ENCODE results near the gene TBC1D2B.

The TBC1D2B gene

GRCh38 chr15:78077053-78077870 lies at the start of gene TBC1D2B:
Gene TBC1D2B, minus strand, starts transcription at chr15:78077711. Its CDS starts 59 bp downstream, at chr15:78077652.
- DNase-seq = peak; percentile 76

DNA sequence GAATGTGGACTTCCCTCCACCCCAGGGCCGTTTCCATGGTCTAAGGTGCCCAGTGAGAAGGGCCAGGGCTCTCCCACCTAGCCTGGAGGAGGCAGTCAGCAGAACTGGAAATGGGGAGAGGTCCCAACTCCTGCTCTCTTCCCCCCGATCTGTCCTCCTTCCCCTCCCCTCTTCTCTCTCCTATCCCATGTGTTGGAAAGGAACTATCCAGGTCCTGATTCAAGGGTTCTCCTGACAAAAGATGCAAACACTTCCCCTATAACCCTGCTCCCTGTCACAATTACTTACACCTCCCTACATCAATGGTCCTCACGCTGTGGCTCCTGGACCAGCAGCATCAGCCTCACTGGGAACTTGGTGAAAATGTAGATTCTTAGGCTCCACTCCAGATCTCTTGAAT lies 47.8 kb upstream of the TBC1D2B start:
- DNase-seq = no peak

- DNase-seq = peak; percentile 94
Observed at GRCh38 chr15:78120523-78120922, 43.0 kb upstream of the TBC1D2B start.

- no peak for DNase-seq
Observed at GRCh38 chr15:78112551-78112950, 35.0 kb upstream of the TBC1D2B start.

DNA sequence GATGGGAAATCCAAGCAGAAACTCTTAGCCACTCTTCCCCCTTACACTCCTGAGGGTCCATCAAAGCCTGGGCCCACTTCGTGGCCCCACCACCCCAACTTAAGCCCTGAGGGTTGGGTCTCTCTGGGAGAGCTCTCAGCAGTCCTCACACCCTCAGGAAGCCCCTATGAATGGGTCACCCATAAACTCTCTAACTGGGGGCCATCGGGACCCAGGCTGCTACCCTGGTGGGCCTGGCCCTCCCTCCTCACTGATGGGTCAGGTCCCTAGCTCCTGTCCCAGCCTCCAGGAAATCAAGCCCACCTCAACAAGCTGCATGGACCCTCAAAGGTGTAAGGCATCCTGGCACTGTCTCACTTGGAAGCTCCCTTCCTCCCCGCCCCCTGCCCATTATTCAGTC lies 34.3 kb upstream of the TBC1D2B start:
- no peak for DNase-seq

DNA sequence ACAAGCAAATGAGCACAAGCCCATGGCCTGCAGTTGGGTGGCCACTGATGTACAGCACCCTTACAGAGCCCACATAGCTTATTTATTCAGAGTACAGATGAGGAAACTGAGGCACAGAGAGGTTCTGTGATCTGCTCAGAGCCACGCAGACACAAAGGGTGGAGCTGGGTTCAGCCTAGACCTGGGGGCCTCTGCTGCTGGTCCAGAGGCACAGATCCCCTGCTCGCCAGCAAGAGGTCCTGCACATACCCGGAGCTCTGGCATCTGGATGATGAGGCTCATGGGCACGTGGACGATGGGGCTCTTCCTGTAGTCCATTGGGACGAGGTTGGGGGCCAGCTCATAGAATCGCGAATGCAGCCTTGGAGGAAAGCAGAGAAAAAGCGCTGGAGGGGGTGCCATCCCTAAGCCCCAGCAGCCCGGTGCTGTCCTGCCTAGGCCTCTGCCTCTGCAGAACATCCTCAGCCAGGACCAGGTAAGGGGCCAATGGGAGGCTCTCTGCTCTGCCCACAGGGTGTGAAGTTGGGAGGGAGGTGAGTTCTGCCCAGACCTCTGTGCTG lies 33.5 kb upstream of the TBC1D2B start:
- DNase-seq = no peak

GRCh38 chr15:78110096-78110495 lies 32.6 kb upstream of the TBC1D2B start:
- DNase-seq = no peak

DNA sequence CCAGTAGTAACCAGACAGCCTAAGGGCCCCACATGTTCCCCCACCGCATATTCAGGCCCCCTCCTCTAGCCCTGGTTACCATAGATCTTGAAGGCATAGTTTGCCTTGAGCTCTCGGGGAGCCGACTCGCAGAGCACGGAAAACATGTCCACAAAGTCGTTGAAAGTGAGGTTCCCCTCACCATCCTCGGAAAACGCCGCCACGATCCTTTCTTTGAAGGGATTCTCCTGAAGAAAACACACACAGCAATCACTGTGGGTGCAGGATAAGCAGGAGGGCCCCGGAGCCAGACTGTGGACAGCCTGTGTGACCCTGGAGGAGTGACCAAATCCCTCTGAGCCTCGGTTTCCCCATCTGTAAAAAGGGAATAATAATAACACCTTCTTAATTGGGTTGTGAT lies 31.6 kb upstream of the TBC1D2B start:
- no peak for DNase-seq

- DNase-seq = peak; percentile 91
Observed at GRCh38 chr15:78108300-78109084, 31.0 kb upstream of the TBC1D2B start.

- no peak for DNase-seq
Observed at GRCh38 chr15:78107471-78107870, 30.0 kb upstream of the TBC1D2B start.

- DNase-seq = no peak
Observed at GRCh38 chr15:78105476-78106241, 28.1 kb upstream of the TBC1D2B start.

DNA sequence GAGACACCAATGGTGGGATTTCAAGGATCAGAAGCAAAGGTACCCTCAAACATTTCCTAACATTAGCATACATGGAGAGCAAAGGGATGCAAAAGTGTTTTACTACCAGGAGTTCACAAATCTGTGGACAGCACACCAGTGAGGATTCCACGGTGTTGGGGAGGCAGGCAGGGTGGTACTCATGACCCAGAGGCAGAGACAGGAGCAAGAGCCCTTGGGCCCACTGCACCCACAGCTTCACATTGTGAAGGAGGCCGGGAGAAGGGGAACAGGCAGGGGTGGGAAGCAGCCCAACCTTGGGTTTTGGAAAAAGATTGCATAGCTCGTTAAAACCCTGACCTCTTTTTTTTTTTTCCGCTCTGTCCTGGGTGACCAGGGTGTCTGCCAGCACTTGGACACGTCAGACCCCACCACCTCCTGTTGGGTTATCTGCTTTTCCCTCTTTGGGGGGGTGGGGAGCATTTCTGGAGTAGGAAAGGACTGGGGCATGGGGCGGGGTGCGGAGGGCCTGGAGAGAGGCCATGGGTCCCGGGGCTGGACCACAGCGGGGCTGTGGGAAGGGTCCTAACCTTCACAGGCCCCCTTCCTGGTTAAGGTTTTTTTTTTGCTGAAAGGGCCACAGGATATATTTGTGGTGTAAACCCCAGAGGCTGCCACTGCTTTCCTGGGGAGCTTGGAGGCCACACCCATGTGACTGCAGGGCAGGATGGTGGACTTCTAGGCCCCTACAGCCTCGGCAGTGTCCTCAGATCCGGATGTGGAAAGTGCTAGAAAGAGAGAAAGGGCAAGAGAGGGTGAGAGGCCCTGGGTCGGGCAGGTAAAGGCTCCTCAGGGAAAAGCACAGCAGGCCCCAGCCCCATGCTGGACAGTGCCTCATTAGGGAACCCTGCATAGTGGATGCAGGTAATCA lies 27.3 kb upstream of the TBC1D2B start:
- no peak for DNase-seq

GRCh38 chr15:78104119-78104479 lies 26.6 kb upstream of the TBC1D2B start:
- no peak for DNase-seq

GRCh38 chr15:78103406-78104118 lies 26.1 kb upstream of the TBC1D2B start:
- DNase-seq = no peak

DNA sequence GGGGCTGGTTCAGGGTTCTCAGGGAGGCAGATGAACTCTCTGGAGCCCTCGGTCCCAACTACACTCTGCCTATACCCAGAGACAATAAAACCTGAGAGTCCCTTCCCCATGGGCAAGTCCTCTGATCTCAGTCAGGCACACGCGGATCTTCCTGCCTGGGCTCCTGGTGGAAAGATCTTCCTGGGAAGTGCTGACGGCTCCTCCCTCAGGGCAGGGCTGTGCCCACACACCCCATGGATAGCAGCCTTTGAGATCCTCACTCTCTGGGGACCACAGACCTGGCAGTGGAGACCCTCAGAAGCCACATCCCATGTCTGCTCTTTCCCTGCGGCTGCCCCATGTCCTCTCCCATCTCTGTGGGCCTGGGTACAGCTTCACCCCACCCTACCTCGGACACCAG lies 25.2 kb upstream of the TBC1D2B start:
- DNase-seq = no peak

DNA sequence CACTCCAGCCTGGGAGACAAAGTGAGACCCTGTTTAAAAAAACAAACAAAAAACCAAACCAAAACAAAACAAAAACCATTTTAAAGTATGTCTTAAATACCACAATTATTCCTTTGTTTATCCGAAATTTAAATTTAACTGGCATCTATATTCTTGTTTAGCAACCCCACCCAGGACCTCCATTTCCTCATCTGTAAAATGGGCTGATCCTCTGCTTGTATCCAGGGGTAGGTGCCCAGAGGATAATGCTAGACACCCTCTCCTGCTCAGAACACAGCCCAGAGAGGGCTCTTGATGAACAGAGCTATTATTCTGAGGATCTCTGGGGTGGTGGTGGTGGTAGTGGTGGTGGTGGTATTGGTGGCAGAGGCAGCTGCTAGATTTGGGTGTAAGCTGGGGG lies 24.7 kb upstream of the TBC1D2B start:
- DNase-seq = no peak

DNA sequence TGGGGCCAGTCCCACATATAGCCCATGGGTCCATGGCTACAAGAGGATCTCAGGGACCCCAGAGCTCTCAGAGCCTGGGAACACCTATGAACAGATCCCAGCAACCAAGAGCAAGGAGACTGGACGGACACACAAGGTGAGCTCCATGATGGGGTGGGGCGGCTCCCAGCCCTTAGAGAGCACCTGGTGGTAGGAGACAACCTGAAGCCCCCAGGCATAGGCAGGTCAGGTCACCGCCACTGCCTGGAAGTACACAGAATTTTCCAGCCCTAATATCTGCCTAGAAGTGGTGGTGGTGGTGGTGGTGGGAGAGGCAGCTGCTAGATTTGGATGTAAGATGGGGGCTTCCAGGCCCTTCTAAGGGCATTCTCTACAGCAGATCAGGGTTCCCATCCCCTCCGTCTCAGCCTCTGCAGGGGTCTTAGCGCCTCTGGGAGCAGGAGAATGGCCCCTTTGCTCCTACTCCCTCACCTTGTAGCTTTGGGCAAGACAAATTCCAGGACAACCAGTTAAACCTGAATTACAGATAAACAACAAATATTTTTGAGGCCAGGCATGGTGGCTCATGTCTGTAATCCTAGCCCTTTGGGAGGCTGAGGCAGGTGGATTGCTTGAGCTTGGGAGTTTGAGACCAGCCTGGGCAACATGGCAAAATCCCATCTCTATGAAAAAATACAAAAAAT lies 24.1 kb upstream of the TBC1D2B start:
- no peak for DNase-seq

DNA sequence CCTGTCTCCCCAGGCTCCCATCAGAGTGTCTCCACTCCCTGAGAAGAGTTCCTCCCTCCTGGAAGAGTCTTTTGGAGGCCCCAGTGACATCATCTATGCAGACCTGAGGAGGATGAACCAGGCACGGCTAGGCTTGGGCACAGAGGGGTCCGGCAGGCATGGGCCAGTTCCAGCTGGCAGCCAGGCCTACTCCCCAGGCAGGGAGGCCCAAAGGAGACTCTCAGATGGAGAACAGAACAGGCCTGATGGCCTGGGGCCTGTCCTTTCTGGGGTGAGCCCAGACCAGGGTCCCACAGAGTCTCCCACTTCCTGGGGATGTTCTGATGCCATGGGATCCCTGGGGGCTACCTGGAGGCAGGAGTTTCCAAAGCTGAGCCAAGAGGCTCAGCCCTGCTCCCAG lies 23.4 kb upstream of the TBC1D2B start:
- DNase-seq = no peak

- DNase-seq = no peak
Observed at GRCh38 chr15:78098131-78098755, 20.7 kb upstream of the TBC1D2B start.

GRCh38 chr15:78097667-78098066 lies 20.2 kb upstream of the TBC1D2B start:
- DNase-seq = no peak

Data from NCI-H82 (cell line).